NCI-H82 treated with DMSO at 0.1 percent for 48 hours (cell line): Measurements from ENCODE around the gene UBE2QL1.
A peak's percentile ranks its signal among the peaks of the same experiment; 100 is the strongest.

ENCODE experiments used
- DNase-seq: peaks from one replicate; lab custom pipeline; 2025; ENCODE audit not compliant: unreplicated experiment; lab: John Stamatoyannopoulos, UW

The UBE2QL1 gene

DNA sequence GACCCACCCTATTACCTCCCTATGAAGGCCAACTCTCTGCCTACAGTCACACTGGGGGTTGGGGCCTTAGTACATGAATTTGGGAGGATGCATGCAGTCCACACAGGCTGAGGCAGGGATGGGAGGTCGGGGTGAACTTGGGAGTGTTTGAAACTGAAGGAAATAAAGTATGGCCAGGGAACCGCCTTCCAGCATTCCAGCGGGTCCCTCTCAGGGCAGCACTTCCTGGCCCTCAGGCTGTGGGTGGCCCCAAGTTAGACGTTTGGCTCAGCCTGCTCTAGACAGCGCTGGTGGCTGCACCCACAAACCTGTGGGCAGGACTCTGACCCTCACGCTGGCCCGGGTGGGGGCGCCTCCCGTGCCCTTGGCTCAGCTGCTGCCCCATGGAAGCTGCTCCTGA lies 74.3 kb downstream of the UBE2QL1 start:
- no peak for DNase-seq

DNA sequence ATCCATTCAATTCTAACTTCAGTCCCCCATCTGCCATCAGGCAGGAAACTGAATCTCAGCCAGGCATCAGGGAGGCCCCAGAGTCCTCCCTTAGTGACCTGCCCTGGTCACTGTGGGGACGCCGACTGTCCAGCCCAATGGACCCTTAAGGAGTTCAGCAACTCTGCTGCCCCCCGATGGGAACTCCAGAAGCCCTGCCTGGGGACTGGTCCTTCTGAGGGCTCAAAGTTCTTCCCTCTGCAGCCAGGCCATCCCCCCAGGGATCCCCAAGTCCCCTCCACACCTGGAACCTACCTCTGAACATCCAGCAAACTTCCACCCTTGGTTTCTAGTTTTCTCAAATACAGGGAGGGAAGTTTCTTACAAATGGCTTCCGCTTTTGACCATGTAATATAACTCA lies 76.8 kb downstream of the UBE2QL1 start:
- DNase-seq: no peak

DNA sequence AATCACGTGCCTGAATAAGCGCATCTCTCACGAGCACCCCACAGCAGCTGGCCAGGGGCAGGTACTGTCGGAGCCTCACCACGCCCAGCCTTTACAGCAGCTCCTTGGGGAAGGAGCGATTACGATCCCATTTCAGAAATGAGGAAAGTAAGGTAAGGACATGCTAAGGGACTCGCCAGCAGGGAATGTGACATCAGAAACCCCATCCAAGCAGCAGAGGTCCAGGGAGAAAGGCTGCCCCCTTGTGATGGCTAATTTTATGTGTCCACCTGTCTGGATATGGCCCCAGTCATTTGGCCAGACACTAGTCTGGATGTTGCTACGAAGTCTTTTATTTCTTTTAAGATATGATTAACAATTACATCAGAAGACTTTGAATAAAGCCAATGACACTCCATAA lies 77.3 kb downstream of the UBE2QL1 start:
- peak; percentile 8 for DNase-seq

DNA sequence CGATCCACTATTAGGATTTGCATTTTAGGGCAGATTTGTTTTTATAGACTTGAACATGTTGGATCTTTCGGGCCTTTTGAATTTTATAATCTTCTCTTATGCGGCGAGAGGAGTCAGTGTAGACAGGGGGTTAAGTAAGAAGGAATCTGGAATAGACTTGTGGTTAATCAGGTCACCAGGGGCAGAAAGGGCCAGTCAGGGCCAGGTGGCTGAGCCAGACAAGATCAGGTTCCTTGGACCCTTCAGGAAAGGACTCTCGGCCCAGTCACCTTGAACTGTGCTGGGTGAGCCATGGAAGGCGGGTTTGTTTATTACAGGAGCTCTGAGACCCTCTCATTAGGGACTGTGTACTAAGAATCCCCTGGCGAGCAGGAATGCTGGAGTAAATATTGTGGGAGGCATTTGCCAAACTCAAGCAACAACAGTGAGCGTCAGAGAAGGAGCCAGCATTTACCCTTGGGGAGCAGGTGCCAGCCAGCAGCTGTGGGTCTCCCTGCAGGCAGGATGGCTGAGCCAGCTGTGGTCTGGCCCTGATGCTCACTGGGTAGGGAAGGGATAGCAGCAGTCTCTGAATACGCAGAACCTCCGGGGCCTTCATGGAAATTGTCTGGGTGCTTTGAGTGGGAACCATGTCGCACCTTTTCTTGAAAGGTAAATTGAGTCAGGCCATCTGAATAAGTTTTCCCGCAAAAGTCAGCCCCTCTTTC lies 79.2 kb downstream of the UBE2QL1 start:
- DNase-seq: no peak

DNA sequence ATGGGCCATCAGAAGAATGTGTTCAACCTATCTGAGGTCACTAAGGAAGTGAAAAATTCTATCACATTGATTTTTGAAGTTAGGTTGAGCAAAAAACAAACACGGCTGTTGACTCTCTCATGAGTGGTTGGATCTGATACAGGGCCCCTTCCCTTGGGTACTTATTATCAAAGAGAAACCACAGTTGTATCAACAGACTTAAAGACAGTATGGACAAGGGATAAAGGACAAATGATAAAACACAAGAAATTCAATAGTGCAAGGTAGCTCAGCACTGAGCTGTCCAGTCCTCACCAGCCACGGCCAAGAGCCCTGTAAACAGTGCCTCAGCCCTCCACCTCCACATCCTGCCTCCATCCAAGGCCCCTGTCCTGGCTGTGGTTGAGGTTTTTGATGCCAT lies 86.9 kb downstream of the UBE2QL1 start:
- no peak for DNase-seq

DNA sequence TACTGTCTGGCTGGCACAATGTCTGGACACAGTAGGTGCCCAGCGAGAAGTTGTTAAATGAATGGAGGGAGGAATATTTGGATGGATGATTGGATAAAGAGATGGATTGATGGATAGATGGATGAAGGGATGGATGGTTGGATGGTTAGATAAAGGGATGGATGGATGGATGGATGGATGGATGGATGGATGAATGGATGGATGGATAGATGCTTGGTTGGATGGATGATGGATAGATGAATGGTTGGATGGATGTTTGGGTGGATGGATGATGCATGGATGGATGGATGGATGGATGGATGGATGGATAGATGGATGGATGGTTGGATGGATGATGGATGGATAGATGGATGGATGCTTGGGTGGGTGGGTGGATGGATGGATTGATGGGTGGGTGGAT lies 90.4 kb downstream of the UBE2QL1 start:
- DNase-seq: no peak

DNA sequence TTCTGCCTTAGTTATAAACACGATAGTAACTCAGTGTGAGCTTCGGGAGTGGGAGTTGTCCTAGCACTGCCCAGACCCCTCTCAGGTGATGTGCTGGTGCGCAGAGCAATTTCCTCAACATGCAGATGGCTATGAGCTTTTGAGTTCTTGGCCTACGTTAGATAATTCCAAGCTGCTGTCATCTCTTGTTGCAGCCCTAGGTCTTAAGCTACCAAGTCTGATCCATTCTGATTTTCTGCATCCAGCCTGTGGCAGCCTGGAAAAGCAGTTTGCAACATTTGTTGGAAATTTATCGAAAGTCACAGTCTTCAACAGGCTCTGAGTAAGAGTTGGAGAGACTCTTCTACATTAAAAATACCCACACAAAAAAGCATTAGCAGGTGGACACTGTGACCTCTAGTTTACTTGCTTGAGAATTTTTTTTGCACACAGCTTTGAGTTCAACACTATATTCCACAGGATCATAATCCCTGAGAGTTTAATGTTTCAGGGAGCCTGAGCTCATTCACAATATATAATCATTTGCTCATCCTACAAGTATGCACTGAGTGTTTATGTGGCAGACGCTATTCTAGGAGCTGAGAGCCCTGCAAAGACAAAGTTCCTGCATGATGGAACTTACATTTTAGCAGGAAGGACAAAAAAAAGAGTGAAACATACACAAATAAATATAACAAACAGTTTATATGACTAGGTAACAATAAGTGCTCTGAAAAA lies 91.6 kb downstream of the UBE2QL1 start:
- no peak for DNase-seq

DNA sequence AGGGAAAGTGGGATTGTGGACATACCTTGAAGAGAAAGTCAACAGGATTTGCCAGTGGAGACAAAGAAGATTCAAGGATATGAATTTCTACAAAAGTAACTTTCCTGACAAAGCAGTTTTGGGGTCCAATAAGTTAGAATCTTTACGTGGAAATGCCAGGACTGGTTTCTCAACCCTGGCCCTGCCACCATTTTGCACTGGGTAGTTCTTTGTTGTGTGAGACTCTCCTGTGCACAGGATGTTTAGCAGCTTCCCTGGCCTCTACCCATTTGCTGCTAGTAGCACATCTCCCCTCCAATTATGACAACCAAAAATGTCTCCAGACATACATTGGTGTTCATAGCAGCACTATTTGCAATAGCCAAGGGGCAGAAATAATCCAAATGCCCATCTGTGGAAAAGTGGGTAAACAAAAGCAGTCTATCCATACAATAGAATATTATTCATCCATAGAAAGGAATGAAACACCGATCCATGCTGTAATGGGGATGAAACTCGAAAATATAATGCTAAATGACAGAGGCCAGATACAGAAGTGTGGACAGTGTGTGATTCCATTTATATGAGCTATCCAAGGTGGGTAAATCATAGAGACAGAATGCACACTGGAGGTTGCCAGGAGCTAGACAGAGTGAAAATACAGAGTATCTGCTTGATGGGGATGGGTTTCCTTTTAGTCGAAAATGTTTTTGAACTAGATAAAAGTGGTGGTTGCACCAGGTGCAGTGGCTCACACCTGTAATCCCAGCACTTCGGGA lies 92.8 kb downstream of the UBE2QL1 start:
- DNase-seq: no peak

DNA sequence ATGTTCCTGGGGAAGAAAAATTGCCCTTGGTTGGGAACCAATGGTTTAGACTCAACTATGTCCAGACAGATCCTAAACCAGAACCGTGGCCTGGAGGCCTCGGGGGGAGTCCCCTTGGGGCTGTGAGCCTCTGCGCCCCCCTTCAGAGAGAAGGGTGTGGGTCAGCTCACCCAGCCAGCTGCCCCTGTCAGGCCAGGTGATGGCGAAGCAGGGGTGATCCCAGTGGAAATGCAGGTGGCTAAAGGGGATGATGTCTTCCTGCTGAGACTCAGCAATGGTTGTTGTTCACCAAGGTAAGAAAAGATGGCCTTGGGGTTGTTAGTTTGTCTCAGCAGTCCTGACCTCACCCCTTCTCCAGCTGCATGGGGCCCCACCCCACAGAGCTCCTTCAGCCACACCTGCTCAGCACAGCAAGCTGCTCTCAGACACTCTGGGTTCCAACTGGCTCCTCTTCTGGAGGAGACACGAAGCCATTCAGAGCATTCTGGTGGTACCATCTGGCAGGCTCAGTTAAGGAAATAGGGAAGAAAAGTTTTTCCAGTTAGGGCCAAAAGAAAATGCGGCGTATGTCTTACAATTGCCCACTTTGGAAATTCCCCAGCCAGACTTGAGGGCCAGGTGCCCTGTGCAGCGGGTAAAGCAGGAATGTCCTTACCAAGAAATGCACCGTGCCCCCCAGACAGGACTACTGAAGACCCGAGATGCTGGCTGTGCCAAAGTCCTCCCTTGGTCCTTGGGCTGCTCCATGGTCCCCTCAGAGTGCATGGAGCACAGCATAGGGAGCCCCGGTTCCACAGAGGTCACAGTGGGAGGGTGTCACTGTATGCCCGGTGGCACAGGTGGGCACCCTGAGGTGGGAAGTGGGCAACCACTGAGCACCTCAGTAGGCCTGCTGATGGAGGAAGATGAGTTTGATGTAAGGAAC lies 94.0 kb downstream of the UBE2QL1 start:
- no peak for DNase-seq

DNA sequence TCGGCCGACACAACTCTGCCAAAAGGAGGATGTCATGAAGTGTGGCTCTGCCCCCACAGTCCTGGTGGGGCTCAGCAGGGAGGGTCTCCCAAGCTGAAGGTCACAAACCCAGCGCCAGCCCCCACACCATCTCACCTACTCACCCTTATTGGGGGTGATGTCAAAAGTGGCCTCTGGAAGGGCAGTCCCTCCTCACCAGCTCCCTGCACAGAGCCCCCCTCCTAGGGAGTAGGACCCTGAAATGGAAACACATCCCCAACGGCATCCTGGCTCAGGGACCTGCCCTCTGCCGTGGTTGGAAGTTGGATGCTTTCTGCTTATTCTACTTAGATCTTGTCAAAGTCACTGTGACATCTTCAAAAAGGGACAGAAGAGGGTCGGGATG lies 94.7 kb downstream of the UBE2QL1 start:
- DNase-seq: no peak

DNA sequence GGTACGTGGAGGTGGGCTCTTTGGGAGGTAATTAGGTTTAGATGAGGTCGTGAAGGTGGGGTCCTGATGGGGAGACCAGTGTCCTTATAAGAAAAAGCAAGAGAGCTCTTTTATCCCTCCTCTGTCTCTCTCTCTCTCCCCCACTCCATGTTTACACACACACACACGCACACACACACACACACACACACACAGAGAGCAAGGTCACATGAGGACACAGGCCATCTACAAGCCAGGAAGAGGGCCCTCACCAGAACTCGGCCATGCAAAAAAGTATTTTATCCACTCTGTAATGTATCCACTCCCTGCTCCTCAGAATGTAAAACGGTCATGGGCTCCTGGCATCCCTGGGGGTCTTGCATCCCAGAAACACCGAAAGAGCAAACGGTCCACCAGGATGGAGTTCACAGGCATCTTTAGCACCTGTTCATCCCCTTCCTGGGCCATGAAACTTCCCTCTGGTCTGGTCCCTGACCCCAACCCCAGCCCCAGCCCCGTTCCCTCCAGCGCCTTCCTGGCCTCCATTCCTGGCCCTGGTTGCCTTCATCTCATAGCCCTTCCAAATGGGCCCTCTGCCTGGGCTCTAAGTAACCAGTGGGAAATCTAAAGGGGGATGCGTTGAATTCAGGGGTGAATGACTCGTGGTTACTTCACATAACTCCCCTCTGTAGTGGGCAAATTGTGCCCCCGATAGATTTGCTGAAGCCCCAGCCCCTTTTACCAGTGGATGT lies 95.3 kb downstream of the UBE2QL1 start:
- no peak for DNase-seq
